HepG2 (cell line): ENCODE data around the gene FAM118B. TPM values are rescaled to one million over a fixed set of nuclear protein-coding genes. Genes with fewer than 3 reads are reported as not detected.

Source experiments
- ATAC-seq: fragments of 200-7000 bp; cut with Tn5 transposase; 3 replicates; pipeline ENCODE4 v1.9.1; 2020; ENCODE audit warnings: mild to moderate bottlenecking, moderate library complexity
- BruUV-seq: library from RNA; stranded (reverse); fragments of 400-500 nt; replicated peaks from 2 replicates; lab custom pipeline; 2021; lab: Mats Ljungman, UMichigan
- CTCF ChIA-PET: fragments of 300-600 bp; formaldehyde crosslinking; extraction: SDS; loops from one replicate; lab custom pipeline; 2021; ENCODE audit warnings: low total read pairs, inconsistent platforms, low intra/inter-chr PET ratio; lab: Yijun Ruan, JAX
- POLR2A ChIA-PET: fragments of 350-600 bp; sonication (Branson Sonifier 250); formaldehyde crosslinking; loops from one replicate; lab custom pipeline; 2020; ENCODE audit warnings: antibody characterized with exemption, inconsistent platforms; lab: Yijun Ruan, JAX
- DNase-seq: peaks from one replicate; pipeline ENCODE4 v3.0.0-alpha.2; 2015; ENCODE audit warnings: low spot score
- FAIRE-seq: peaks from 3 replicates; lab custom pipeline; 2011; peaks lifted over from hg19 to GRCh38; lab: Jason Lieb, UNC
- H2AFZ ChIP-seq: one replicate; pipeline ENCODE4 v1.6.1; 2011; ENCODE audit warnings: low read length, inconsistent platforms
- H3K27ac ChIP-seq: fragments of 300-600 bp; 3 replicates; pipeline ENCODE4 v1.8.0; 2011; ENCODE audit warnings: mixed run types, mild to moderate bottlenecking, mixed read lengths, low read length, inconsistent platforms; ENCODE audit not compliant: insufficient read depth; ENCODE audit errors: extremely low read length
- H3K27me3 ChIP-seq, 2 experiments: fragments of 200-600 bp in 1 of 2; 2 replicates in 1 of 2; 3 replicates in 1 of 2; pipeline versions ENCODE4 v1.6.0 to v1.8.0; 2011; ENCODE audit warnings: low read length in 2 of 2, mild to moderate bottlenecking in 2 of 2, moderate library complexity in 2 of 2, inconsistent platforms in 1 of 2; ENCODE audit not compliant: insufficient read depth in 2 of 2, control insufficient read depth in 1 of 2
- H3K36me3 ChIP-seq, 2 experiments: fragments of 200-600 bp in 1 of 2; replicated peaks in 1 of 2; 2 replicates in 1 of 2; 3 replicates in 1 of 2; pipeline versions ENCODE4 v1.5.1 to v1.8.0; 2011; ENCODE audit warnings: low read length in 2 of 2, inconsistent platforms in 1 of 2; ENCODE audit not compliant: insufficient read depth in 2 of 2, control insufficient read depth in 1 of 2
- H3K4me1 ChIP-seq: 2 replicates; pipeline ENCODE4 v1.5.1; 2012; ENCODE audit warnings: low read length, inconsistent platforms; ENCODE audit not compliant: insufficient read depth
- H3K4me2 ChIP-seq: 2 replicates; pipeline ENCODE4 v1.6.0; 2011; ENCODE audit warnings: low read depth, low read length, inconsistent platforms
- H3K4me3 ChIP-seq, 3 experiments: fragments of 200-600 bp in 1 of 3; sonication (generic), shearing (Covaris generic) in 1 of 3; replicated peaks in 1 of 3; 2 replicates each; pipeline ENCODE4 v1.5.1; 2011 to 2016; ENCODE audit warnings: low read length in 3 of 3, inconsistent platforms in 2 of 3, low read depth in 2 of 3, mild to moderate bottlenecking in 2 of 3, control low read depth in 1 of 3, mixed read lengths in 1 of 3; ENCODE audit not compliant: insufficient read depth in 1 of 3
- H3K79me2 ChIP-seq: one replicate; pipeline ENCODE4 v1.6.1; 2011; ENCODE audit warnings: low read length, inconsistent platforms; ENCODE audit not compliant: insufficient read depth
- H3K9ac ChIP-seq: 2 replicates; pipeline ENCODE4 v1.6.0; 2011; ENCODE audit warnings: mild to moderate bottlenecking, low read depth, low read length, inconsistent platforms; ENCODE audit not compliant: insufficient read depth
- H3K9me3 ChIP-seq: 2 replicates; pipeline ENCODE4 v1.5.1; 2012; ENCODE audit warnings: mild to moderate bottlenecking, low read length
- H4K20me1 ChIP-seq: 2 replicates; pipeline ENCODE4 v1.6.0; 2011; ENCODE audit warnings: inconsistent platforms, mild to moderate bottlenecking, low read length, moderate library complexity; ENCODE audit not compliant: insufficient read depth
- HIVEP1 ChIP-seq: sonication (generic); formaldehyde crosslinking; IDR thresholded peaks from 2 replicates; pipeline ENCODE4 v1.4.0; 2020; ENCODE audit warnings: mild to moderate bottlenecking, missing genetic modification reagents
- HNF4A ChIP-seq: sonication (generic); formaldehyde crosslinking; IDR thresholded peaks from 2 replicates; pipeline ENCODE4 v1.4.0; 2020; ENCODE audit warnings: missing genetic modification reagents
- MBNL3 ChIP-seq: fragments of 250-450 bp; sonication (Bioruptor Pico); conservative IDR thresholded peaks from 2 replicates; pipeline ENCODE4 v1.8.0; 2022; ENCODE audit warnings: mild to moderate bottlenecking, inconsistent platforms
- NCOA2 ChIP-seq: sonication (generic); formaldehyde crosslinking; IDR thresholded peaks from 2 replicates; pipeline ENCODE4 v1.8.0; 2022; ENCODE audit warnings: inconsistent platforms
- NR2F6 ChIP-seq, 2 experiments: IDR thresholded peaks; 2 replicates each; pipeline ENCODE4 v1.6.1; 2016; ENCODE audit warnings: antibody characterized with exemption in 1 of 2, mild to moderate bottlenecking in 1 of 2
- SALL1 ChIP-seq: sonication (generic); formaldehyde crosslinking; IDR thresholded peaks from 2 replicates; pipeline ENCODE4 v1.8.0; 2022; ENCODE audit warnings: mild to moderate bottlenecking, missing genetic modification reagents
- TOPORS ChIP-seq: sonication (generic); formaldehyde crosslinking; IDR thresholded peaks from 2 replicates; pipeline ENCODE4 v1.8.0; 2023; ENCODE audit warnings: mild to moderate bottlenecking, missing genetic modification reagents
- ZEB1 ChIP-seq: IDR thresholded peaks from 2 replicates; pipeline ENCODE4 v1.6.1; 2012; ENCODE audit warnings: mild to moderate bottlenecking, low read depth, inconsistent platforms; ENCODE audit not compliant: insufficient replicate concordance
- ZFP1 ChIP-seq: IDR thresholded peaks from 2 replicates; pipeline ENCODE4 v1.6.1; 2016
- ZNF501 ChIP-seq: sonication (generic); formaldehyde crosslinking; IDR thresholded peaks from 2 replicates; pipeline ENCODE4 v1.5.1; 2020; ENCODE audit warnings: mild to moderate bottlenecking, moderate library complexity, missing genetic modification reagents
- ZNF547 ChIP-seq: sonication (generic); formaldehyde crosslinking; IDR thresholded peaks from 2 replicates; pipeline ENCODE4 v1.5.1; 2020; ENCODE audit warnings: mild to moderate bottlenecking, missing genetic modification reagents
- ZNF772 ChIP-seq: sonication (generic); formaldehyde crosslinking; IDR thresholded peaks from 2 replicates; pipeline ENCODE4 v1.5.0; 2020; ENCODE audit warnings: mild to moderate bottlenecking, missing genetic modification reagents
- ZNF83 ChIP-seq: sonication (generic); formaldehyde crosslinking; IDR thresholded peaks from 2 replicates; pipeline ENCODE4 v1.4.0; 2020; ENCODE audit warnings: missing genetic modification reagents, mild to moderate bottlenecking, borderline replicate concordance
- WGBS: methylation state at CpG from one replicate; pipeline ENCODE4 v1.1.6; 2017; ENCODE audit warnings: low lambda C conversion rate; 5-methylcytosine and 5-hydroxymethylcytosine counted together
- in situ Hi-C: cut with HindIII; loops from 2 replicates; pipeline ENCODE4 v1.10.0; 2017; ENCODE audit warnings: low pct_unique_long_range_greater_than_20kb; ENCODE audit not compliant: extremely low pct_ligation_motif_present
- intact Hi-C: fragments of 100-400 bp; cut with micrococcal nuclease; formaldehyde crosslinking; loops from one replicate; pipeline ENCODE4 v1.10.0; 2022; ENCODE audit not compliant: unreplicated experiment
- polyA plus RNA-seq, 8 experiments: library from polyadenylated mRNA; depleted of rRNA in 3 of 8; stranded (reverse) in 7 of 8; unstranded in 1 of 8; fragments of >200 nt; fragmentation: Illumina TruSeq in 4 of 8; extraction: Trizol in 4 of 8; gene quantifications; 2 replicates each; pipeline versions ENCODE4 v1.2.1 to v1.2.3, GENCODE V29; 2011 to 2016; ENCODE audit warnings: low read depth in 4 of 8, missing spikeins in 1 of 8, mixed read lengths in 1 of 8; ENCODE audit not compliant: insufficient read depth in 1 of 8
- total RNA-seq, 5 experiments: library from RNA; depleted of rRNA; stranded (reverse); fragments of >200 nt; fragmentation: Illumina TruSeq; extraction: Trizol; gene quantifications; 2 replicates each; pipeline ENCODE4 v1.2.3, GENCODE V29; 2016; ENCODE audit warnings: low read depth in 1 of 5
- TF ChIP-seq, protein P1 (sequence below): sonication (generic); formaldehyde crosslinking; IDR thresholded peaks from 2 replicates; pipeline ENCODE4 v1.5.0; 2020; ENCODE audit warnings: mild to moderate bottlenecking, missing genetic modification reagents
- TF ChIP-seq, protein P2 (sequence below): sonication (generic); formaldehyde crosslinking; IDR thresholded peaks from 2 replicates; pipeline ENCODE4 v1.8.1; 2023; ENCODE audit warnings: missing genetic modification reagents, mild to moderate bottlenecking, borderline replicate concordance
- TF ChIP-seq, protein P3 (sequence below): sonication (generic); formaldehyde crosslinking; IDR thresholded peaks from 2 replicates; pipeline ENCODE4 v1.5.1; 2020; ENCODE audit warnings: missing genetic modification reagents, mild to moderate bottlenecking, borderline replicate concordance
- TF ChIP-seq, protein P4 (sequence below): sonication (generic); formaldehyde crosslinking; conservative IDR thresholded peaks from 2 replicates; pipeline ENCODE4 v1.4.0; 2020; ENCODE audit warnings: mild to moderate bottlenecking, missing genetic modification reagents, moderate library complexity

Gene FAM118B
- total and polyA plus RNA-seq, 2 of the 13 experiments (the other 11 are each of a cell fraction or from before 2014, with no cell fraction given): 10.2 to 25.7 TPM

DNA sequence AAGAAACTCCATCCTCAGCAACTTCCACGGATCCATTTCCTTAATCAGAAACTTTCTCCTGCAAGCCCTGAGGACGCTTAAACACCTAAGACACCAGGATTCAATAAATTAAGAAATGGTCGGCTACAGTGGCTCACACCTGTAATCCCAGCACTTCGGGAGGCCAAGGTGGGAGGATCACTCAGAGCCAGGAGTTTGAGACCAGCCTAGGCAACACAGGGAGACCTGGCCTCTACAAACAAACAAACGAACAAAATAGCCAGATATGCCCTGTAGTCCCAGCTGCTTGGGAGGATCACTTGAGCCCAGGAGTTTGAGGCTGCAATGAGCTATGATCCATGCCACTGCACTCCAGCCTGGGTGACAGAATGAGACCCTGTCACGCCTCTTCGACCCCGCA lies 46.8 kb upstream of the FAM118B start (continued):
- TF ChIP-seq, protein P1, sequence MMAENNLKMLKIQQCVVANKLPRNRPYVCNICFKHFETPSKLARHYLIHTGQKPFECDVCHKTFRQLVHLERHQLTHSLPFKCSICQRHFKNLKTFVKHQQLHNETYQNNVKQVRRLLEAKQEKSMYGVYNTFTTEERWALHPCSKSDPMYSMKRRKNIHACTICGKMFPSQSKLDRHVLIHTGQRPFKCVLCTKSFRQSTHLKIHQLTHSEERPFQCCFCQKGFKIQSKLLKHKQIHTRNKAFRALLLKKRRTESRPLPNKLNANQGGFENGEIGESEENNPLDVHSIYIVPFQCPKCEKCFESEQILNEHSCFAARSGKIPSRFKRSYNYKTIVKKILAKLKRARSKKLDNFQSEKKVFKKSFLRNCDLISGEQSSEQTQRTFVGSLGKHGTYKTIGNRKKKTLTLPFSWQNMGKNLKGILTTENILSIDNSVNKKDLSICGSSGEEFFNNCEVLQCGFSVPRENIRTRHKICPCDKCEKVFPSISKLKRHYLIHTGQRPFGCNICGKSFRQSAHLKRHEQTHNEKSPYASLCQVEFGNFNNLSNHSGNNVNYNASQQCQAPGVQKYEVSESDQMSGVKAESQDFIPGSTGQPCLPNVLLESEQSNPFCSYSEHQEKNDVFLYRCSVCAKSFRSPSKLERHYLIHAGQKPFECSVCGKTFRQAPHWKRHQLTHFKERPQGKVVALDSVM (CRISPR knock-in tag): peak; percentile 95
- no peak for TF ChIP-seq TOPORS
- TF ChIP-seq, all 625 proteins: peak for 4

DNA sequence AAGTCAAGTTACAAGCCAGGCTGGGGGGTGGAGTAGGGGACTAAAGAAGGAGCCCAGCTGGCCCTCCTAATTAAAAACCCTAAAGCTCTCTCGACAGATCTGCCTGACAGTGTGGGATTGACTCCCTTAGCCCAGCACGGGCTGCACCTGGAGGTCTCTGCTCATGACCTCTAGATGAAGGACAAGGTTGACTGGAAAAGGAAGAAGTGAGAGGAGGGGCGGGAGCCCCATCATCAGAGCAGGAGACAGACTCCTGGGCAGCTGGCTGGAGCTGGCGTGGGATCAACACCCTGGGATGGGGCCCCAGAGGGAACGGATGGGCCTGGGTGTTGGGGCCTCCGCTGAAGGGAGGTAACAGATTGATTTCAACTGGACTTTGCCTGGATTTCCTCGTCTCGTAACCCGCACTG lies 46.3 kb upstream of the FAM118B start:
- Histone ChIP-seq H3K27ac (peak overlapping the region; percentile 42), H3K4me2 (peak overlapping the region; percentile 58), H3K4me3 (peak overlapping the region in 1 of 3 experiments; percentile 39; a peak in 2 of 6 replicates), H3K4me1 (peaks cover 74% of the 10 kb centered on the region), H3K9me3 (no peaks in the 10 kb centered on the region), H3K36me3 (no peaks in the 10 kb centered on the region), H3K27me3 (peaks cover 0 to 1% of the 10 kb centered on the region in 2 experiments; a peak in 1 of 5 replicates), H3K79me2 (no peaks in the 10 kb centered on the region), H2AFZ (no peak overlapping the region), H3K9ac (0 out of 2 replicates have a peak overlapping the region, but pooled peaks have one; percentile 27), H4K20me1 (no peaks in the 10 kb centered on the region)
- ChIA-PET POLR2A (interaction anchor here (0.6 to 1.4 kb wide), 2 partner anchors 18 to 22 kb away, joined by 3 to 6 read pairs; no protein-coding TSS in a partner anchor), CTCF (no interaction called here)
- WGBS: 21% methylated on average over 6 of the region's 9 CpGs
- no peak for FAIRE-seq
- in situ Hi-C loops: no loop called here
- intact Hi-C loops: no loop called here
- ATAC-seq: peak; percentile 72
- DNase-seq: peak; percentile 43
- no TSS peak for BruUV-seq
- TF ChIP-seq HIVEP1 (CRISPR knock-in tag): no peak
- TF ChIP-seq, protein P2, sequence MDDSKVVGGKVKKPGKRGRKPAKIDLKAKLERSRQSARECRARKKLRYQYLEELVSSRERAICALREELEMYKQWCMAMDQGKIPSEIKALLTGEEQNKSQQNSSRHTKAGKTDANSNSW (CRISPR knock-in tag): no peak
- no peak for TF ChIP-seq NR2F6 (IDR thresholded peaks at IDR 0.05)
- TF ChIP-seq NR2F6 (CRISPR knock-in tag; IDR thresholded peaks at IDR 0.05): peak; percentile 52; the same call in 1 of the 2 replicates
- no peak for TF ChIP-seq ZNF83 (CRISPR knock-in tag)
- TF ChIP-seq ZNF501 (CRISPR knock-in tag): peak; percentile 49
- TF ChIP-seq HNF4A (CRISPR knock-in tag): peak; percentile 75
- TF ChIP-seq, protein P3, sequence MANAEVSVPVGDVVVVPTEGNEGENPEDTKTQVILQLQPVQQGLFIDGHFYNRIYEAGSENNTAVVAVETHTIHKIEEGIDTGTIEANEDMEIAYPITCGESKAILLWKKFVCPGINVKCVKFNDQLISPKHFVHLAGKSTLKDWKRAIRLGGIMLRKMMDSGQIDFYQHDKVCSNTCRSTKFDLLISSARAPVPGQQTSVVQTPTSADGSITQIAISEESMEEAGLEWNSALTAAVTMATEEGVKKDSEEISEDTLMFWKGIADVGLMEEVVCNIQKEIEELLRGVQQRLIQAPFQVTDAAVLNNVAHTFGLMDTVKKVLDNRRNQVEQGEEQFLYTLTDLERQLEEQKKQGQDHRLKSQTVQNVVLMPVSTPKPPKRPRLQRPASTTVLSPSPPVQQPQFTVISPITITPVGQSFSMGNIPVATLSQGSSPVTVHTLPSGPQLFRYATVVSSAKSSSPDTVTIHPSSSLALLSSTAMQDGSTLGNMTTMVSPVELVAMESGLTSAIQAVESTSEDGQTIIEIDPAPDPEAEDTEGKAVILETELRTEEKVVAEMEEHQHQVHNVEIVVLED (CRISPR knock-in tag): no peak
- no peak for TF ChIP-seq ZFP1 (CRISPR knock-in tag)
- TF ChIP-seq SALL1 (CRISPR knock-in tag): peak; percentile 60; the same call in 1 of the 2 replicates
- peak; percentile 47; the same call in 1 of the 2 replicates for TF ChIP-seq NCOA2 (CRISPR knock-in tag)
- TF ChIP-seq, protein P4, sequence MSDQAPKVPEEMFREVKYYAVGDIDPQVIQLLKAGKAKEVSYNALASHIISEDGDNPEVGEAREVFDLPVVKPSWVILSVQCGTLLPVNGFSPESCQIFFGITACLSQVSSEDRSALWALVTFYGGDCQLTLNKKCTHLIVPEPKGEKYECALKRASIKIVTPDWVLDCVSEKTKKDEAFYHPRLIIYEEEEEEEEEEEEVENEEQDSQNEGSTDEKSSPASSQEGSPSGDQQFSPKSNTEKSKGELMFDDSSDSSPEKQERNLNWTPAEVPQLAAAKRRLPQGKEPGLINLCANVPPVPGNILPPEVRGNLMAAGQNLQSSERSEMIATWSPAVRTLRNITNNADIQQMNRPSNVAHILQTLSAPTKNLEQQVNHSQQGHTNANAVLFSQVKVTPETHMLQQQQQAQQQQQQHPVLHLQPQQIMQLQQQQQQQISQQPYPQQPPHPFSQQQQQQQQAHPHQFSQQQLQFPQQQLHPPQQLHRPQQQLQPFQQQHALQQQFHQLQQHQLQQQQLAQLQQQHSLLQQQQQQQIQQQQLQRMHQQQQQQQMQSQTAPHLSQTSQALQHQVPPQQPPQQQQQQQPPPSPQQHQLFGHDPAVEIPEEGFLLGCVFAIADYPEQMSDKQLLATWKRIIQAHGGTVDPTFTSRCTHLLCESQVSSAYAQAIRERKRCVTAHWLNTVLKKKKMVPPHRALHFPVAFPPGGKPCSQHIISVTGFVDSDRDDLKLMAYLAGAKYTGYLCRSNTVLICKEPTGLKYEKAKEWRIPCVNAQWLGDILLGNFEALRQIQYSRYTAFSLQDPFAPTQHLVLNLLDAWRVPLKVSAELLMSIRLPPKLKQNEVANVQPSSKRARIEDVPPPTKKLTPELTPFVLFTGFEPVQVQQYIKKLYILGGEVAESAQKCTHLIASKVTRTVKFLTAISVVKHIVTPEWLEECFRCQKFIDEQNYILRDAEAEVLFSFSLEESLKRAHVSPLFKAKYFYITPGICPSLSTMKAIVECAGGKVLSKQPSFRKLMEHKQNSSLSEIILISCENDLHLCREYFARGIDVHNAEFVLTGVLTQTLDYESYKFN (CRISPR knock-in tag): peak; percentile 84
- TF ChIP-seq ZNF547: no peak
- TF ChIP-seq MBNL3 (CRISPR knock-in tag): no peak
- no peak for TF ChIP-seq ZEB1
- TF ChIP-seq ZNF772 (CRISPR knock-in tag): no peak
